A172 (cell line): ENCODE measurements around the gene IGFBP7. TPM values are rescaled to one million over a fixed set of nuclear protein-coding genes. Genes with fewer than 3 reads are reported as not detected.

ENCODE experiments used
- DNase-seq: peaks from one replicate; pipeline ENCODE4 v3.0.0-alpha.2; 2015; ENCODE audit warnings: low spot score
- total RNA-seq: library from RNA; depleted of rRNA; stranded (reverse); fragments of >200 nt; shearing (Covaris generic); gene quantifications from 2 replicates; pipeline ENCODE4 v1.2.3, GENCODE V29; 2014

IGFBP7 gene
- total RNA-seq, 1 experiment from 2014 or later = 293 TPM

GRCh38 chr4:57043347-57044251 lies 66.6 kb downstream of the IGFBP7 start:
- DNase-seq = no peak

- no peak for DNase-seq
Measured at GRCh38 chr4:57042711-57043169, 67.4 kb downstream of the IGFBP7 start.

GRCh38 chr4:57041020-57041419 lies 69.2 kb downstream of the IGFBP7 start:
- no peak for DNase-seq

- no peak for DNase-seq
Measured at GRCh38 chr4:57040510-57040909, 69.7 kb downstream of the IGFBP7 start.

GRCh38 chr4:57039345-57039744 lies 70.8 kb downstream of the IGFBP7 start:
- no peak for DNase-seq

GRCh38 chr4:57037982-57038604 lies 72.1 kb downstream of the IGFBP7 start:
- peak; percentile 36 for DNase-seq

- DNase-seq = no peak
Measured at GRCh38 chr4:57034520-57034919, 75.7 kb downstream of the IGFBP7 start.

GRCh38 chr4:57023104-57023503 lies 87.1 kb downstream of the IGFBP7 start:
- DNase-seq = peak; percentile 84

- DNase-seq = peak; percentile 67
Measured at GRCh38 chr4:57020467-57021101, 89.6 kb downstream of the IGFBP7 start.

GRCh38 chr4:57018980-57019379 lies 91.2 kb downstream of the IGFBP7 start:
- DNase-seq = no peak

GRCh38 chr4:57013543-57014120 lies 96.6 kb downstream of the IGFBP7 start:
- DNase-seq = no peak

GRCh38 chr4:56999751-57000150 lies 110.4 kb downstream of the IGFBP7 start:
- DNase-seq = no peak

- peak; percentile 73 for DNase-seq
Measured at GRCh38 chr4:56995525-56995924, 114.7 kb downstream of the IGFBP7 start.

- DNase-seq = no peak
Measured at GRCh38 chr4:56990109-56990905, 119.9 kb downstream of the IGFBP7 start.

- DNase-seq = no peak
Measured at GRCh38 chr4:56986952-56987351, 123.2 kb downstream of the IGFBP7 start.

- no peak for DNase-seq
Measured at GRCh38 chr4:56986192-56986591, 124.0 kb downstream of the IGFBP7 start.

GRCh38 chr4:56981795-56982201 lies 128.4 kb downstream of the IGFBP7 start:
- DNase-seq = peak; percentile 52
